BLaER1 (cell line): Measurements from ENCODE around the gene CECR2.
"Not testable (repeated sequence)": the region's sequence is repeated elsewhere in the genome, so short reads cannot be mapped to it uniquely, and the experiment has no call there.

Experiments
- H3K27ac ChIP-seq: shearing (Covaris generic); formaldehyde crosslinking; 2 replicates; pipeline ENCODE4 v1.8.1; 2022
- H3K27me3 ChIP-seq: shearing (Covaris generic); formaldehyde crosslinking; 2 replicates; pipeline ENCODE4 v1.8.1; 2022
- H3K36me3 ChIP-seq: shearing (Covaris generic); formaldehyde crosslinking; 2 replicates; pipeline ENCODE4 v1.8.1; 2022
- H3K4me1 ChIP-seq: shearing (Covaris generic); formaldehyde crosslinking; 2 replicates; pipeline ENCODE4 v1.8.1; 2022
- H3K4me2 ChIP-seq: shearing (Covaris generic); formaldehyde crosslinking; 2 replicates; pipeline ENCODE4 v1.8.1; 2022
- H3K4me3 ChIP-seq: shearing (Covaris generic); formaldehyde crosslinking; 2 replicates; pipeline ENCODE4 v1.8.1; 2022
- H3K9ac ChIP-seq: shearing (Covaris generic); formaldehyde crosslinking; 2 replicates; pipeline ENCODE4 v1.8.1; 2022
- H3K9me3 ChIP-seq: shearing (Covaris generic); formaldehyde crosslinking; 2 replicates; pipeline ENCODE4 v1.8.1; 2022
- H4K20me1 ChIP-seq: shearing (Covaris generic); formaldehyde crosslinking; 2 replicates; pipeline ENCODE4 v1.8.1; 2022
- Cebpa-rat ChIP-seq: shearing (Covaris generic); IDR thresholded peaks from 2 replicates; pipeline ENCODE4 v1.8.1; 2022

CECR2 gene

DNA sequence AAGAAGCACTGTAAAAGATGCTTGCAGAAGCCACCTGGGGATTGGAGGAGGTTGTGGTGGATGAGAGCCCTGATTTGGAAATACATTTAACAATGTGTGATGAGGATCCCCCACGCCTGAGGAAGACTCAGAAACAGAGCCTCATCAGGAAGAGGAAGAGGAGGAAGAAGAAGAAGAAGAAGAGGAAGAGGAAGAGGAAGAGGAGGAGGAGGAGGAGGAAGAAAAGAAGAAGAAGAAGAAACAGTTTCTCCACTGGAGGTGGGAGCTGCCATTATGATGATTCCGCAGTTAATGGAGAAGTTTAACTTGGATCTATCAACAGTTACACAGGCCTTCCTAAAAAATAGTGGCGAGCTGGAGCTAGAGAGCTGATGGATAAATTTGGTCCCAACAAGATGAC is 50.1 kb downstream of the CECR2 start:
- H4K20me1 ChIP-seq = no peaks in the 10 kb centered on the region
- no peak for TF ChIP-seq Cebpa-rat

DNA sequence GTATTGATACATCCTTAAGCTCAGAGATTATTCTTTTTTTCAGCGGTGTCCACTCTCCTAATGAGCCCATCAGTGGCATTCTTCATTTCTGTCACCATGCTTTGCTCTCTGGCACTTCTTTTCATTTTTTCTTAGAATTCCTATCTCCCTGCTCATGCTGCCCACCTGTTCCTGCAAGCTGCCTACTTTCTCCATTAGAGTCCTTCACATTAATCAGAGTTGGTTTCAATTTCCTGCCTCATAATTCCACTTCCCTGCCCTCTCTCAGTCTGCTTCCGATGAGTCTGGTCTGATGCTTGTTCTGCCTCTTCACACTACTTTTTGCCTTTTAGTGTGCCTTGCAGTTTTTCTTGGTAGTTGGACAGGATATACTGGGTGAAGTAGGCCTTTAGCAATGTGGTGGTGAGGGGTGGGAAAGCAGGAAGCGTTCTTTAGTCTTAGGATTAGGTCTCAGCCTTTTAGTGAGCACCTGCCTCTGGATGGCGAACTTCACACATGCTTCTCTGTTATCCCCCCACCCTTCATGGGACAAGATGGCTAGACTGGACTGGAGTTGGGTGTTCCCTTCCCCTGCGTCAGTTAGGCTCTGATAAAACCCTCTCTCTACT is 53.6 kb downstream of the CECR2 start:
- Histone ChIP-seq H3K4me3 (no peak overlapping the region), H3K4me2 (no peak overlapping the region), H3K9me3 (peaks cover 11% of the 10 kb centered on the region; the same call in 1 of the 2 replicates), H3K4me1 (no peaks in the 10 kb centered on the region), H4K20me1 (no peaks in the 10 kb centered on the region), H3K36me3 (no peaks in the 10 kb centered on the region), H3K27ac (no peak overlapping the region), H3K9ac (no peak overlapping the region), H3K27me3 (no peaks in the 10 kb centered on the region)
- no peak for TF ChIP-seq Cebpa-rat

More for the DNA sequence above, 50.1 kb downstream of the CECR2 start:
- Histone ChIP-seq H3K9ac (no peak overlapping the region), H3K36me3 (no peaks in the 10 kb centered on the region), H3K4me1 (no peaks in the 10 kb centered on the region), H3K9me3 (peaks cover 6% of the 10 kb centered on the region; the same call in 1 of the 2 replicates), H3K4me3 (no peak overlapping the region), H3K27me3 (no peaks in the 10 kb centered on the region), H3K27ac (no peak overlapping the region), H3K4me2 (no peak overlapping the region)

DNA sequence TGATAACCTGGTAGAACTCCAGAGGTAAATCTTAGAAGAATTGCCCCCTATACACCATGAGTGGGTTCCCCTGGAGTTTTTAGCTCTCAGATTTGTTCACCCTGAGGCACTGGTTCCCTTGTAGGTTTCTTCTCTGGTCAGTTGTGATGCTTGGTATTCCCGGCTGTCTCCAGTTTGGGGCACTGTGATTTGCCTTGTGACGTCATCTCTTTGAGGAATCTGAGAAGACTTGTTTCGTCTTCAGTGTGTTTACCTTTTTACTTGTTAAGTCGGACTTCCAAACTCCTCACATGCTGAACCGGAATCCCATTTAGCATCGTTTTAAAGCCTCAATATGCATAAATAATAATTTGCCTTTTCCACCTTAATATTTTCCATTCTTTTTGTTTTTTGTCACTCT is 54.4 kb downstream of the CECR2 start:
- Histone ChIP-seq H3K27me3 (no peaks in the 10 kb centered on the region), H4K20me1 (no peaks in the 10 kb centered on the region), H3K27ac (no peak overlapping the region), H3K4me1 (no peaks in the 10 kb centered on the region), H3K9me3 (peaks cover 15% of the 10 kb centered on the region; the same call in 1 of the 2 replicates), H3K4me3 (no peak overlapping the region), H3K4me2 (no peak overlapping the region), H3K36me3 (no peaks in the 10 kb centered on the region), H3K9ac (no peak overlapping the region)
- no peak for TF ChIP-seq Cebpa-rat

DNA sequence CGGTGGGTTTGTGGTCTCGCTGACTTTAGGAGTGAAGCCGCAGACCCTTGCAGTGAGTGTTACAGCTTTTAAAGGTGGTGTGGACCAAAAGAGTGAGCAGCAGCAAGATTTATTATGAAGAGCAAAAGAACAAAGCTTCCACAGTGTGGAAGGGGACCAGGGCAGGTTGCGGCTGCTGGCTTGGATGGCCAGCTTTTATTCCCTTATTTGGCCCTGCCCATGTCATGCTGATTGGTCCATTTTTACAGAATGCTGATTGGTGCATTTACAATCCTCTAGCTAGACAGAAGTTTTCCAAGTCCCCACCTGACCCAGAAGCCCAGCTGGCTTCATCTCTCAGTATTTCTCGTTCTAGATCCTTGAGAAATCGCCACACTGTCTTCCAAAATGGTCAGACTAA is 58.3 kb downstream of the CECR2 start:
- H3K9me3 ChIP-seq, H3K36me3 ChIP-seq, H3K9ac ChIP-seq, H3K4me3 ChIP-seq, H3K27me3 ChIP-seq, H3K27ac ChIP-seq, H4K20me1 ChIP-seq, H3K4me2 ChIP-seq: not testable (repeated sequence)
- peaks cover 27% of the 10 kb centered on the region for H3K4me1 ChIP-seq

DNA sequence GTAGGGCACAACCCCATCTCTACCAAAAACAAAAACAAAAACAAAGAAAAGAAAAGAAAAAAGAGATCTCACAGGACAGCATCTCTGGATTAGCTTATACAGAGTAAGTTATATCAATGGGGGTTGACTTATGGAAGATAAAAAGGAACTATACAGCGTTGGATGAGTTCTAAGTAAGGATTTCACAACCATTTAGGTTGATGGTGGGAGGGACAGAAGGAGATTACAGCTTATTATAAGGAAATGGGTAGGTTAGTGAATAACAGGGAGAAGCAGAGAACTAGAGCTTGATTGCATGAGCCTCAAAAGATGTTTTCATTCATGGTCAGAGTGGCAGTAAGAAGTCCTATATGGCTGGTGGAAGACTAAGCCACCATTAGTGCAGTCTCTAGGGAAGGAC is 60.3 kb downstream of the CECR2 start:
- TF ChIP-seq Cebpa-rat = no peak
- H3K36me3 ChIP-seq = no peaks in the 10 kb centered on the region
- no peak overlapping the region for H3K4me3 ChIP-seq
- H4K20me1 ChIP-seq = no peaks in the 10 kb centered on the region
- no peak overlapping the region for H3K27ac ChIP-seq
- H3K27me3 ChIP-seq = no peaks in the 10 kb centered on the region
- no peak overlapping the region for H3K9ac ChIP-seq
- H3K9me3 ChIP-seq = 0 out of 2 replicates have a peak, but pooled peaks cover 9% of the 10 kb centered on the region
- no peak overlapping the region for H3K4me2 ChIP-seq
- peaks cover 30% of the 10 kb centered on the region for H3K4me1 ChIP-seq

DNA sequence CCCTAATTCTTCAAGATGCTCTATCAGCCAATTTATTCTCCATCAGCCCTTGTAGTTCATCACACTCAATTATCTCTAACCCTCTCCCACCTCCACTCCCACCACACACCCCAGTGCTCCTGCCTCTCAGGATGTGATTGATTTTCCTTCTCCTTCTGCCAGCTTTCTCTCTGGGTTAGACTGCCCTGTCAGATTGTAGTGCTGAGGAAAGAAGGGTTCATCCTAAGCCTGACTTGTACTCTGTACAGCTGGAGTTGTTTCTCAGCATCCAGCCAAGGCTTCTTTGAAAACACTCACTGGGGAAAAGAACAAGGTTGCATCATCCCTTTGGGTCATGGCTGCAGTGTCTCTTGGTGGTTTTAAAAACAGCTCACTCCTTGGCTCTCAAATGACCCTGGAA is 61.2 kb downstream of the CECR2 start:
- H3K36me3 ChIP-seq = no peaks in the 10 kb centered on the region
- H3K9me3 ChIP-seq = 0 out of 2 replicates have a peak, but pooled peaks cover 9% of the 10 kb centered on the region
- H3K4me2 ChIP-seq = peak overlapping the region; percentile 65
- peaks cover 37% of the 10 kb centered on the region for H3K4me1 ChIP-seq
- no peaks in the 10 kb centered on the region for H3K27me3 ChIP-seq
- no peak overlapping the region for H3K9ac ChIP-seq
- no peak overlapping the region for H3K4me3 ChIP-seq
- 0 out of 2 replicates have a peak overlapping the region, but pooled peaks have one; percentile 9 for H3K27ac ChIP-seq
- H4K20me1 ChIP-seq = no peaks in the 10 kb centered on the region
- peak; percentile 85 for TF ChIP-seq Cebpa-rat

DNA sequence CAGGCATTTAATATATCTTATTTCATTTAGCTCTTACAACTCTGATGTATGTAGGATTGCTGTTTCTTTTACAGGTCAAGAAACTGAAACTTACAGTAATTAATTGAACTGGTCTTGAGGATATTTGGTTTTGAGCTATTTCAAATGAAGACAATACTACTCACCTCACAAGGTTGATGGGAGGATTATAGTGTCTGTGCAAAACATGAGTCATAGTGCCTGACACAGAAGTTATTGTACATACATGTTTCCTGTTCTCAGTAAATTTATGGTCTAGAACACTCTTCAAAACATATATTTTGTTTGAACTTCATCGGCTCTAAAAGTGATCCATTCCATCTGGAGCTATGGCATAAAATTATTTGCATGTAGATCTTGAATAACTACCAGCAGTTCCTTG is 61.9 kb downstream of the CECR2 start:
- Histone ChIP-seq H3K27ac (no peak overlapping the region), H3K4me2 (peak overlapping the region; percentile 65), H4K20me1 (no peaks in the 10 kb centered on the region), H3K9ac (no peak overlapping the region), H3K36me3 (no peaks in the 10 kb centered on the region), H3K27me3 (no peaks in the 10 kb centered on the region), H3K4me3 (no peak overlapping the region), H3K4me1 (peaks cover 45% of the 10 kb centered on the region), H3K9me3 (0 out of 2 replicates have a peak, but pooled peaks cover 9% of the 10 kb centered on the region)
- no peak for TF ChIP-seq Cebpa-rat

DNA sequence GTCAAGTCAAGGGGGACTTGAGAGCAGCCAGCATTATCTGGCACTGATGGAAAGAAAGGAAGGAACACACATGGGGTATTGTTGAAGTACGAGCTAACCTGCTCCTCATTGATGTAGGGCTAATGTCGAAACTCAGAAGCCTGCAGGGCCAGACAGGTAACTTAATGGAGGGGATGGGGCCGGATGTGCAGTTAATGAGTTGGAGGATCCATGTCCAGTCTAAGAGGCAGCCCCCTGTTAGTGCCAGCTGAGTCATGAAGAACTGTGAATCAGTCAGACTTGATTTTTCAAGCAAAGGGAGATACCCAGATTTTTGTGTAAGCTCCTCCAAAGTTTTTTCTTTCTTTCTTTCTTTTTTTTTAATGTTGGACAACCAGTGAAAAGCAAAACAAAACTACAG is 65.6 kb downstream of the CECR2 start:
- Histone ChIP-seq H3K36me3 (no peaks in the 10 kb centered on the region), H3K27ac (no peak overlapping the region), H3K4me1 (peaks cover 61% of the 10 kb centered on the region), H3K4me2 (no peak overlapping the region; the same call in 1 of the 2 replicates), H3K27me3 (no peaks in the 10 kb centered on the region), H3K9ac (no peak overlapping the region), H3K4me3 (no peak overlapping the region), H4K20me1 (no peaks in the 10 kb centered on the region), H3K9me3 (no peaks in the 10 kb centered on the region)
- TF ChIP-seq Cebpa-rat = no peak

DNA sequence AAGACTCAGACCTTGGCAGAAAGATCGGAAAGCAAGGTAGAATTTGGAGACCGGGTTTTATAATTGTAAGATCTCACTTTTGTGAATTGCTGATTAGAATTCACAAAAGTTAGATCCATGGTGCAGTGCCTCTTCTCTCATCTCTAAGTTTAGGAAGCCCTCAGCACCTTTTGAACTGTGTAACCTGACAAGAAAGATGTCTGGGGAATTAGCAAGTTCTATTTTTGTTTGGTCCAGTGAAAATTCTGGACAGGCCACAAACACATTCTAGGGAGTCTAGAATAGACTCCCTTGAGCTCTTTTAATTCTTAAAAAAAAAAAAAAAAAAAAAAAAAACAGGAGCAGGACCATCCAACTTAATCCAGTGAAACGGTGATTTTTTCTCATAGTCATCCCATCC is 66.1 kb downstream of the CECR2 start:
- Histone ChIP-seq H3K4me1 (peaks cover 56% of the 10 kb centered on the region), H3K27me3 (no peaks in the 10 kb centered on the region)

DNA sequence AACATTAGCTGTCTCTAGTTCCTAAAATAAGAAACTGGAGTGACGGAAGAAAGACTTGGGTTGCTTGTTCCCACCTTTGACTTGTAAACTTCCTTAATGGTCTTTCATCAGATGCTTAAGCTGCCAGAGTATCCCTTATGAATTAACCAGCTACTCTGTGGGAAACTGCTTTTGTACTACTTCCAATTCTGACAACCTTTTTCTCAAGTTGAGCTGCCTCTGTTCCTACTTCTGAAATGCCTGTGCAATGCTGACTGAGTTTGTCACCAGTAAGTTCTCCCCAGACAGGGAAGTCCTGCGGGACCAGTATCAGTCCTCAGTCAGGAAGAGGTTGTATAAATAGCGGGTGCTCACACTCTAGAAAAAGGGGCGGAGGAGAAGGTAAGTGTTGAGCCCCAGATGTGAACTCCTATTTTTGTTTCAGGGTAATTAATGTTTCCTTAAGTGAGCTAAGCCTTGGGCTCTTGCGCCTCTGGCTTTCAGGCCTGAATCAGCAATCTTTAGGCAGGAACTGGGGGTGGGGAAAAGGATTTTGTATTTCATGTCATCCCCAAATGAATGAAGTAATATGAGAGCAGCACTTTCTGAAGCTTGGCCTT is 67.2 kb downstream of the CECR2 start:
- H3K27ac ChIP-seq = peak overlapping the region; percentile 72
- no peaks in the 10 kb centered on the region for H3K36me3 ChIP-seq
- peak overlapping the region; percentile 87 for H3K4me2 ChIP-seq
- no peak for TF ChIP-seq Cebpa-rat
- H3K4me1 ChIP-seq = peaks cover 44% of the 10 kb centered on the region
- H3K9me3 ChIP-seq = no peaks in the 10 kb centered on the region
- no peaks in the 10 kb centered on the region for H4K20me1 ChIP-seq
- H3K4me3 ChIP-seq = peak overlapping the region; percentile 41
- H3K27me3 ChIP-seq = no peaks in the 10 kb centered on the region
- H3K9ac ChIP-seq = peak overlapping the region; percentile 62; the same call in 1 of the 2 replicates

More for the DNA sequence above, 66.1 kb downstream of the CECR2 start:
- Histone ChIP-seq H3K4me2 (peak overlapping the region; percentile 87), H3K4me3 (no peak overlapping the region), H3K36me3 (no peaks in the 10 kb centered on the region), H3K9me3 (no peaks in the 10 kb centered on the region), H4K20me1 (no peaks in the 10 kb centered on the region), H3K27ac (no peak overlapping the region), H3K9ac (no peak overlapping the region)
- TF ChIP-seq Cebpa-rat = no peak
